Karpas-422 (cell line): ENCODE measurements around the gene CORIN. TPM values are rescaled to one million over a fixed set of nuclear protein-coding genes. Genes with fewer than 3 reads are reported as not detected.

ENCODE experiments used
- DNase-seq: peaks from one replicate; pipeline ENCODE4 v3.0.0-alpha.2; 2015
- H2AFZ ChIP-seq: fragments of 200-600 bp; sonication (generic); 2 replicates; pipeline ENCODE4 v1.6.1; 2014; ENCODE audit warnings: antibody characterized with exemption, low read length, mixed read lengths
- H3K27ac ChIP-seq: fragments of 200-600 bp; sonication (generic); 2 replicates; pipeline ENCODE4 v1.5.1; 2014; ENCODE audit warnings: mild to moderate bottlenecking, low read length, moderate library complexity
- H3K27me3 ChIP-seq: fragments of 200-600 bp; sonication (generic); 2 replicates; pipeline ENCODE4 v1.6.1; 2014; ENCODE audit warnings: low read length, mixed read lengths
- H3K36me3 ChIP-seq: fragments of 200-600 bp; sonication (generic); 2 replicates; pipeline ENCODE4 v1.6.1; 2014; ENCODE audit warnings: low read length, mixed read lengths; ENCODE audit not compliant: insufficient read depth
- H3K4me1 ChIP-seq: fragments of 200-600 bp; sonication (generic); 2 replicates; pipeline ENCODE4 v1.6.1; 2014; ENCODE audit warnings: mild to moderate bottlenecking, low read length, mixed read lengths
- H3K4me2 ChIP-seq: fragments of 200-600 bp; sonication (generic); 2 replicates; pipeline ENCODE4 v1.6.1; 2014; ENCODE audit warnings: low read length, low read depth, mild to moderate bottlenecking; ENCODE audit not compliant: poor library complexity, severe bottlenecking
- H3K4me3 ChIP-seq: fragments of 200-600 bp; sonication (generic); 2 replicates; pipeline ENCODE4 v1.5.1; 2014; ENCODE audit warnings: mild to moderate bottlenecking, antibody characterized with exemption, low read length, mixed read lengths
- H3K79me2 ChIP-seq: fragments of 200-600 bp; sonication (generic); 2 replicates; pipeline ENCODE4 v1.6.1; 2014; ENCODE audit warnings: mild to moderate bottlenecking, low read length, mixed read lengths
- H3K9ac ChIP-seq: fragments of 200-600 bp; sonication (generic); 2 replicates; pipeline ENCODE4 v1.6.0; 2014; ENCODE audit warnings: low read length
- H3K9me2 ChIP-seq: fragments of 200-600 bp; sonication (generic), shearing (Covaris generic); replicated peaks from 2 replicates; pipeline ENCODE4 v1.6.0; 2014; ENCODE audit warnings: mild to moderate bottlenecking, low read length, moderate library complexity; ENCODE audit not compliant: insufficient read depth
- H3K9me3 ChIP-seq: fragments of 300-700, 200-600 bp; sonication (generic); 2 replicates; pipeline ENCODE4 v1.6.1; 2014; ENCODE audit warnings: low read length, mixed read lengths
- H4K20me1 ChIP-seq: fragments of 200-600 bp; sonication (generic); 2 replicates; pipeline ENCODE4 v1.6.1; 2014; ENCODE audit warnings: mild to moderate bottlenecking, antibody characterized with exemption, low read length, low read depth; ENCODE audit not compliant: insufficient read depth
- total RNA-seq: library from RNA; depleted of rRNA; stranded (reverse); fragments of >200 nt; shearing (Covaris generic); gene quantifications from 2 replicates; pipeline ENCODE4 v1.2.3, GENCODE V29; 2014; ENCODE audit warnings: low replicate concordance

CORIN gene
- total RNA-seq, 1 experiment from 2014 or later = 2.8 TPM

DNA sequence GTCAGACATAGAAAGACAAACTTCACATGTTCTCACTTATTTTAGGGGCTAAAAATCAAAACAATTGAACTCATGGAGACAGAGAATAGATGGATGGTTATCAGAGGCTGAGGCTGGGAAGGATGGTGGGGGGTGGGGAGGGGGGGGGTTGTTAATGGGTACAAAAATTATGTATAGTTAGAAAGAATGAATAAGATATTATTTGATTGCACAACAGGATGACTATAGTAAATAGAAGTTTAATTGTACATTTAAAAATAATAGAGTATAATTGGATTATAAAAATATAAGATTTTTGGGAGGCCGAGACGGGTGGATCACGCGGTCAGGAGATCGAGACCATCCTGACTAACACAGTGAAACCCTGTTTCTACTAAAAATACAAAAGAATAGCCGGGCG lies 33.3 kb downstream of the CORIN start:
- no peak overlapping the region for H3K27ac ChIP-seq
- no peak overlapping the region for H2AFZ ChIP-seq
- H4K20me1 ChIP-seq = no peaks in the 10 kb centered on the region
- H3K9me2 ChIP-seq = no peaks in the 10 kb centered on the region
- H3K9ac ChIP-seq = no peak overlapping the region
- DNase-seq = no peak
- H3K4me2 ChIP-seq = no peak overlapping the region
- H3K36me3 ChIP-seq = no peaks in the 10 kb centered on the region
- no peaks in the 10 kb centered on the region for H3K27me3 ChIP-seq
- no peak overlapping the region for H3K4me3 ChIP-seq
- H3K4me1 ChIP-seq = peaks cover 3% of the 10 kb centered on the region
- no peaks in the 10 kb centered on the region for H3K9me3 ChIP-seq
- H3K79me2 ChIP-seq = no peaks in the 10 kb centered on the region

DNA sequence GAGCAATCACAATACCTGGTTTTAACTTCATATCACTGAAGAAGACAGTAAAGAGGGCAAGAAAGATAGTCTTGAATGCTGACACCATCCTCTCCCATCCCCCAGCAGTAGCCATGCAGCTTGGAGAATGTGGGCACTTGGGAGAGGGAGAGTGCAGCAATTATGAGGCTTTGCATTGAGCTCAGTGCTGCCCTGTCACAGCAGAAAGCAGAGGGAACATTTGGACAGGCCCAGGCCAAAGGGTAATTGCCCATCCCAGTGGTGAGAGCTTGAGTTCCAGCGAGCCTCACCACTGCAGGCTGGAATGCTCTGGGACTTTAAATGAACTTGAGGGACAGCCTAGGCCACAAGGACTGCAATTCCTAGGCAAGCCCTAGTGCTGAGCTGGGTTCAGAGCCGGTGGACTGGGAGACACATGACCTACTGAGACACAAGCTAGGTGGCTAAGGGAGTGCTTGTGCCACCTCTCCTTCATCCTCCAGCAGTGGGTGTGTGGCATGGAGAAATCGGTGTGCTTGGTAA lies 36.3 kb downstream of the CORIN start:
- DNase-seq = no peak
- no peaks in the 10 kb centered on the region for H3K9me2 ChIP-seq

GRCh38 chr4:47798165-47798564 lies 39.7 kb downstream of the CORIN start:
- no peak overlapping the region for H3K27ac ChIP-seq
- H4K20me1 ChIP-seq = no peaks in the 10 kb centered on the region
- H3K9ac ChIP-seq = no peak overlapping the region
- H3K4me2 ChIP-seq = no peak overlapping the region
- H3K4me3 ChIP-seq = no peak overlapping the region
- H3K36me3 ChIP-seq = no peaks in the 10 kb centered on the region
- no peaks in the 10 kb centered on the region for H3K9me2 ChIP-seq
- no peaks in the 10 kb centered on the region for H3K79me2 ChIP-seq
- no peaks in the 10 kb centered on the region for H3K9me3 ChIP-seq
- H2AFZ ChIP-seq = no peak overlapping the region
- no peaks in the 10 kb centered on the region for H3K27me3 ChIP-seq
- DNase-seq = no peak
- H3K4me1 ChIP-seq = no peaks in the 10 kb centered on the region

More for the DNA sequence above, 36.3 kb downstream of the CORIN start:
- Histone ChIP-seq H3K27ac (no peak overlapping the region), H3K36me3 (no peaks in the 10 kb centered on the region), H3K79me2 (no peaks in the 10 kb centered on the region), H4K20me1 (no peaks in the 10 kb centered on the region), H3K4me3 (no peak overlapping the region), H3K9ac (no peak overlapping the region), H2AFZ (no peak overlapping the region), H3K27me3 (no peaks in the 10 kb centered on the region), H3K4me2 (no peak overlapping the region), H3K9me3 (no peaks in the 10 kb centered on the region), H3K4me1 (peaks cover 3% of the 10 kb centered on the region)

- Histone ChIP-seq H3K27me3 (no peaks in the 10 kb centered on the region), H3K4me2 (no peak overlapping the region), H3K4me3 (no peak overlapping the region), H3K36me3 (no peaks in the 10 kb centered on the region), H3K9me2 (no peaks in the 10 kb centered on the region), H3K79me2 (no peaks in the 10 kb centered on the region), H3K9ac (no peak overlapping the region), H4K20me1 (no peaks in the 10 kb centered on the region), H3K9me3 (no peaks in the 10 kb centered on the region), H3K27ac (no peak overlapping the region), H2AFZ (no peak overlapping the region), H3K4me1 (peaks cover 3% of the 10 kb centered on the region; the same call in 1 of the 2 replicates)
- peak; percentile 45 for DNase-seq
These were observed 45.9 kb downstream of the CORIN start for GRCh38 chr4:47791965-47792364.

DNA sequence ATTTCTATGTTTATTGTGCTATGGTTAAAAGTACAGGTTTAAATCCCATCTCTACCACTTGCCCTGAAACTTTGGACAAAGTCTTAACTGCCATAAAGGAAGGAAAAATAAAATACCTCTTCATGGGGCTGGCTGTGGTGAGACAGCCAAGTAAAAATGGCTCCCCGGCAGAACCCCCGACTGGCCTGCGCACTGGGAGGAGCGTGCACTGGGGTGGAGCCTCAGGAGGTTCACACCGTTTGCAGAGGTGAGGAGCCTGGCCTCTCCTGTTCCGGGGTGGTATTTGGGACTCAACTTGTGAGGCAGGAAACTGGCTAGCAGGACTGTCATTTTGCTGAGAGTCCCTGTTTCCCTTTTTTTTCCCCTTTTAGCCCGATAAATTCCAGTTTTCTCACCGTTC lies 47.8 kb downstream of the CORIN start:
- Histone ChIP-seq H3K4me1 (peaks cover 4% of the 10 kb centered on the region; the same call in 1 of the 2 replicates), H3K4me2 (no peak overlapping the region), H3K79me2 (no peaks in the 10 kb centered on the region), H4K20me1 (no peaks in the 10 kb centered on the region), H3K36me3 (no peaks in the 10 kb centered on the region), H3K9me2 (no peaks in the 10 kb centered on the region), H3K27me3 (no peaks in the 10 kb centered on the region), H3K4me3 (no peak overlapping the region), H3K9me3 (no peaks in the 10 kb centered on the region), H3K27ac (no peak overlapping the region), H2AFZ (no peak overlapping the region), H3K9ac (no peak overlapping the region)
- DNase-seq = no peak

- Histone ChIP-seq H3K79me2 (no peaks in the 10 kb centered on the region), H2AFZ (no peak overlapping the region), H3K9me2 (no peaks in the 10 kb centered on the region), H3K9me3 (no peaks in the 10 kb centered on the region), H3K27me3 (no peaks in the 10 kb centered on the region), H3K27ac (no peak overlapping the region), H3K4me3 (no peak overlapping the region), H3K4me2 (no peak overlapping the region), H4K20me1 (no peaks in the 10 kb centered on the region), H3K4me1 (peaks cover 4% of the 10 kb centered on the region; the same call in 1 of the 2 replicates), H3K9ac (no peak overlapping the region), H3K36me3 (no peaks in the 10 kb centered on the region)
- DNase-seq = no peak
These were observed 49.7 kb downstream of the CORIN start for GRCh38 chr4:47788126-47788525.

GRCh38 chr4:47786958-47787370 lies 50.9 kb downstream of the CORIN start:
- H2AFZ ChIP-seq = no peak overlapping the region
- no peak overlapping the region for H3K27ac ChIP-seq
- H3K4me1 ChIP-seq = peaks cover 4% of the 10 kb centered on the region; the same call in 1 of the 2 replicates
- H3K36me3 ChIP-seq = no peaks in the 10 kb centered on the region
- H3K9me2 ChIP-seq = no peaks in the 10 kb centered on the region
- H3K27me3 ChIP-seq = no peaks in the 10 kb centered on the region; the same call in 1 of the 2 replicates
- H3K9me3 ChIP-seq = no peaks in the 10 kb centered on the region
- H4K20me1 ChIP-seq = no peaks in the 10 kb centered on the region
- no peak overlapping the region for H3K4me2 ChIP-seq
- DNase-seq = no peak
- no peak overlapping the region for H3K9ac ChIP-seq
- H3K4me3 ChIP-seq = no peak overlapping the region
- no peaks in the 10 kb centered on the region for H3K79me2 ChIP-seq

- Histone ChIP-seq H4K20me1 (no peaks in the 10 kb centered on the region), H3K9me2 (no peaks in the 10 kb centered on the region), H3K27ac (no peak overlapping the region), H2AFZ (no peak overlapping the region), H3K27me3 (no peaks in the 10 kb centered on the region; the same call in 1 of the 2 replicates), H3K4me3 (no peak overlapping the region), H3K4me2 (no peak overlapping the region), H3K36me3 (no peaks in the 10 kb centered on the region; the same call in 1 of the 2 replicates), H3K9me3 (no peaks in the 10 kb centered on the region), H3K4me1 (peaks cover 4% of the 10 kb centered on the region; the same call in 1 of the 2 replicates), H3K9ac (no peak overlapping the region), H3K79me2 (no peaks in the 10 kb centered on the region)
- DNase-seq = no peak
These were observed 52.7 kb downstream of the CORIN start for GRCh38 chr4:47785153-47785552.
